Measurements from ENCODE around the gene ERC1.
"Not testable (repeated sequence)": the region's sequence is repeated elsewhere in the genome, so short reads cannot be mapped to it uniquely, and the experiment has no call there.

Gene ERC1

GRCh38 chr12:1130164-1130563 lies 139.1 kb downstream of the ERC1 start:
- DNase-seq (ENCODE audit: low read depth), result peak; percentile 7

GRCh38 chr12:1130571-1130970 lies 139.5 kb downstream of the ERC1 start:
- no peak for DNase-seq (ENCODE audit: low read depth)

- DNase-seq (ENCODE audit: low read depth), result no peak
Measured at GRCh38 chr12:1131811-1132224, 140.8 kb downstream of the ERC1 start.

GRCh38 chr12:1132311-1132710 lies 141.3 kb downstream of the ERC1 start:
- no peak for DNase-seq (ENCODE audit: low read depth)

GRCh38 chr12:1138691-1139090 lies 147.7 kb downstream of the ERC1 start:
- no peak for DNase-seq (ENCODE audit: low read depth)

- DNase-seq (ENCODE audit: low read depth), result not testable (repeated sequence)
Measured at GRCh38 chr12:1146758-1147157, 155.7 kb downstream of the ERC1 start.

- no peak for DNase-seq (ENCODE audit: low read depth)
Measured at GRCh38 chr12:1147821-1148220, 156.8 kb downstream of the ERC1 start.

- DNase-seq (ENCODE audit: low read depth), result no peak
Measured at GRCh38 chr12:1157046-1157445, 166.0 kb downstream of the ERC1 start.

GRCh38 chr12:1161197-1161596 lies 170.2 kb downstream of the ERC1 start:
- no peak for DNase-seq (ENCODE audit: low read depth)

- no peak for DNase-seq (ENCODE audit: low read depth)
Measured at GRCh38 chr12:1162081-1162760, 171.2 kb downstream of the ERC1 start.

GRCh38 chr12:1167784-1168183 lies 176.8 kb downstream of the ERC1 start:
- no peak for DNase-seq (ENCODE audit: low read depth)

GRCh38 chr12:1170411-1170810 lies 179.4 kb downstream of the ERC1 start:
- no peak for DNase-seq (ENCODE audit: low read depth)

- peak; percentile 6 for DNase-seq (ENCODE audit: low read depth)
Measured at GRCh38 chr12:1171657-1172408, 180.8 kb downstream of the ERC1 start.

- DNase-seq (ENCODE audit: low read depth), result no peak
Measured at GRCh38 chr12:1173781-1174617, 183.0 kb downstream of the ERC1 start.

- no peak for DNase-seq (ENCODE audit: low read depth)
Measured at GRCh38 chr12:1174659-1175058, 183.6 kb downstream of the ERC1 start.

GRCh38 chr12:1176191-1176590 lies 185.2 kb downstream of the ERC1 start:
- DNase-seq (ENCODE audit: low read depth), result no peak

- DNase-seq (ENCODE audit: low read depth), result no peak
Measured at GRCh38 chr12:1179128-1179527, 188.1 kb downstream of the ERC1 start.

- DNase-seq (ENCODE audit: low read depth), result peak; percentile 39
Measured at GRCh38 chr12:1182069-1182468, 191.0 kb downstream of the ERC1 start.

- peak; percentile 73 for DNase-seq (ENCODE audit: low read depth)
Measured at GRCh38 chr12:1184402-1184801, 193.4 kb downstream of the ERC1 start.

GRCh38 chr12:1185460-1186182 lies 194.6 kb downstream of the ERC1 start:
- DNase-seq (ENCODE audit: low read depth), result no peak

- no peak for DNase-seq (ENCODE audit: low read depth)
Measured at GRCh38 chr12:1186298-1186697, 195.3 kb downstream of the ERC1 start.

- no peak for DNase-seq (ENCODE audit: low read depth)
Measured at GRCh38 chr12:1188016-1188415, 197.0 kb downstream of the ERC1 start.
